ENCODE results near the gene BPIFB1.

DNA sequence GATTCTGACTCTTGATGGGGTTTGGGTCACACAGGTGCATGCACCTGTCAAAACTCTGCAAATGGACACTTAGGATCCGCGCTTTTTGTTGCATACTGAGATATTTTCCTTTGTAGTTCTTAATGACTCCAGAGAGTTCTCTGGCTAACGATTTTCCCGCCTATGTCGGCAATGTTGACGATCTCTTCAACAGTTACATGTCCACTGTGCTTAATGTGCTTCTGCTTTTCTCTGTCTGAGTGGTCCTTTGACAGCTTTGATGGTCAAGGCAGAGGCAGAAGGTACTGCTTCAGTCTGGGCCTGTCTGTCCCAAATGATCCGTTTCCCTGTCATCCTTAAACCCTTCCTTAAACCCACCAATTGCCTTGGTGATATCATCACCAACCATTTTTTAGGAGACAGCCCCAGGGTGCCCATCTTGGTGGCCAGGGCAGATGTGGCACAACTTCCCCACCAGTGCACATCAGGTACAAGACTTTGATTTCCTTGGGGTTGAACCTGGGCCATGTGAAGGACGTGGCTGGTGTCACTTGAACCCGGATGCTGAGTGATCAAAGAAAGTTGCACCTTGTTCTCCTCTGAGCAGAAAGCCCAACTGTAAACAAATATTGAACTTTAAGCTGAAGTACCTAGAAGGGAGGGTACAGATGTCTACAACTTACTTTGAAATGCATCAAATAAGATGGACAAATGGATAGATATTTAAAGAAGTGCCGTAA lies 10.7 kb upstream of the BPIFB1 start:
- TF ChIP-seq, protein P1, sequence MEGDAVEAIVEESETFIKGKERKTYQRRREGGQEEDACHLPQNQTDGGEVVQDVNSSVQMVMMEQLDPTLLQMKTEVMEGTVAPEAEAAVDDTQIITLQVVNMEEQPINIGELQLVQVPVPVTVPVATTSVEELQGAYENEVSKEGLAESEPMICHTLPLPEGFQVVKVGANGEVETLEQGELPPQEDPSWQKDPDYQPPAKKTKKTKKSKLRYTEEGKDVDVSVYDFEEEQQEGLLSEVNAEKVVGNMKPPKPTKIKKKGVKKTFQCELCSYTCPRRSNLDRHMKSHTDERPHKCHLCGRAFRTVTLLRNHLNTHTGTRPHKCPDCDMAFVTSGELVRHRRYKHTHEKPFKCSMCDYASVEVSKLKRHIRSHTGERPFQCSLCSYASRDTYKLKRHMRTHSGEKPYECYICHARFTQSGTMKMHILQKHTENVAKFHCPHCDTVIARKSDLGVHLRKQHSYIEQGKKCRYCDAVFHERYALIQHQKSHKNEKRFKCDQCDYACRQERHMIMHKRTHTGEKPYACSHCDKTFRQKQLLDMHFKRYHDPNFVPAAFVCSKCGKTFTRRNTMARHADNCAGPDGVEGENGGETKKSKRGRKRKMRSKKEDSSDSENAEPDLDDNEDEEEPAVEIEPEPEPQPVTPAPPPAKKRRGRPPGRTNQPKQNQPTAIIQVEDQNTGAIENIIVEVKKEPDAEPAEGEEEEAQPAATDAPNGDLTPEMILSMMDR (optimal IDR thresholded peaks at IDR 0.05 in 1 of 3, IDR thresholded peaks at IDR 0.05 in 1 of 3, conservative IDR thresholded peaks at IDR 0.05 in 1 of 3; ENCODE audit: extremely low read depth in 1 of 3, insufficient read depth in 2 of 3, low read length in 3 of 3): no peak
- no peak for TF ChIP-seq EZH2 (IDR thresholded peaks at IDR 0.05; ENCODE audit: low read length)
